PC-3 (cell line): Measurements from ENCODE around the gene TC2N. TPM values are rescaled to one million over a fixed set of nuclear protein-coding genes. Genes with fewer than 3 reads are reported as not detected.
"Not testable (repeated sequence)": the region's sequence is repeated elsewhere in the genome, so short reads cannot be mapped to it uniquely, and the experiment has no call there.

Source experiments
- ATAC-seq: fragments of 200-7000 bp; cut with Tn5 transposase; 2 replicates; pipeline ENCODE4 v1.9.1; 2020; ENCODE audit warnings: mild to moderate bottlenecking, moderate library complexity
- BruUV-seq: library from RNA; stranded (reverse); fragments of 400-500 nt; replicated peaks from 2 replicates; lab custom pipeline; 2021; lab: Mats Ljungman, UMichigan
- CTCF ChIA-PET: fragments of 300-600 bp; sonication (Branson Sonifier 250); formaldehyde crosslinking; loops from one replicate; lab custom pipeline; 2022; ENCODE audit warnings: antibody characterized with exemption; lab: Charles Lee
- POLR2A ChIA-PET: fragments of 300-600 bp; sonication (Branson Sonifier 250); formaldehyde crosslinking; loops from one replicate; lab custom pipeline; 2022; ENCODE audit warnings: antibody characterized with exemption; ENCODE audit not compliant: unreplicated experiment; lab: Charles Lee
- DNase-seq: peaks from one replicate; pipeline ENCODE4 v3.0.0-alpha.2; 2015
- H2AFZ ChIP-seq: fragments of 300-600 bp; sonication (generic); 2 replicates; pipeline ENCODE4 v1.6.0; 2016; ENCODE audit warnings: antibody characterized with exemption, low read length
- H3F3A ChIP-seq: fragments of 300-600 bp; sonication (generic); one replicate; pipeline ENCODE4 v1.6.0; 2017; ENCODE audit warnings: antibody characterized with exemption, low read length, control low read depth, mild to moderate bottlenecking; ENCODE audit not compliant: unreplicated experiment
- H3K27ac ChIP-seq: fragments of 300-600 bp; sonication (generic); 2 replicates; pipeline ENCODE4 v1.5.1; 2016; ENCODE audit warnings: mild to moderate bottlenecking, low read length
- H3K27me3 ChIP-seq: fragments of 300-600 bp; sonication (generic); 2 replicates; pipeline ENCODE4 v1.6.1; 2016; ENCODE audit warnings: low read length, mixed read lengths
- H3K36me3 ChIP-seq: fragments of 300-600 bp; sonication (generic); 2 replicates; pipeline ENCODE4 v1.6.1; 2016; ENCODE audit warnings: low read depth, mixed run types, low read length, mixed read lengths
- H3K4me1 ChIP-seq: fragments of 300-600 bp; sonication (generic); 2 replicates; pipeline ENCODE4 v1.5.1; 2016; ENCODE audit warnings: low read length; ENCODE audit not compliant: insufficient read depth
- H3K4me2 ChIP-seq: fragments of 300-600 bp; sonication (generic); 2 replicates; pipeline ENCODE4 v1.6.0; 2016; ENCODE audit warnings: low read length
- H3K4me3 ChIP-seq: fragments of 300-600 bp; sonication (generic); 2 replicates; pipeline ENCODE4 v1.5.1; 2016; ENCODE audit warnings: mild to moderate bottlenecking, low read length, mixed read lengths
- H3K79me2 ChIP-seq: fragments of 300-600 bp; sonication (generic); 2 replicates; pipeline ENCODE4 v1.6.1; 2017; ENCODE audit warnings: low read length, mixed read lengths
- H3K9ac ChIP-seq: fragments of 300-600 bp; sonication (generic); 2 replicates; pipeline ENCODE4 v1.6.0; 2016; ENCODE audit warnings: mild to moderate bottlenecking, low read length
- H3K9me2 ChIP-seq: fragments of 300-600 bp; sonication (generic); replicated peaks from 2 replicates; pipeline ENCODE4 v1.6.1; 2016; ENCODE audit warnings: mixed run types, low read length, mixed read lengths
- H3K9me3 ChIP-seq: fragments of 300-600 bp; sonication (generic); 2 replicates; pipeline ENCODE4 v1.6.1; 2016; ENCODE audit warnings: low read length, mixed read lengths
- H4K20me1 ChIP-seq: fragments of 300-600 bp; sonication (generic); 2 replicates; pipeline ENCODE4 v1.6.1; 2016; ENCODE audit warnings: low read length, mixed read lengths
- EZH2 ChIP-seq: fragments of 300-600 bp; sonication (generic); IDR thresholded peaks from one replicate; pipeline ENCODE4 v1.6.1; 2017; ENCODE audit warnings: antibody characterized with exemption, mild to moderate bottlenecking, low read length; ENCODE audit not compliant: unreplicated experiment
- EZH2phosphoT487 ChIP-seq: fragments of 300-600 bp; sonication (generic); IDR thresholded peaks from 2 replicates; pipeline ENCODE4 v1.6.1; 2018; ENCODE audit warnings: mild to moderate bottlenecking, antibody characterized with exemption, low read length, borderline replicate concordance
- intact Hi-C: fragments of 100-400 bp; cut with micrococcal nuclease; formaldehyde crosslinking; loops from 2 replicates; pipeline ENCODE4 v1.9.0; 2023
- total RNA-seq: library from RNA; depleted of rRNA; stranded (reverse); fragments of >200 nt; gene quantifications from 2 replicates; pipeline ENCODE4 v1.2.3, GENCODE V29; 2014
- TF ChIP-seq, protein P1 (sequence below): fragments of 300-600 bp; sonication (generic); conservative IDR thresholded peaks from 2 replicates; pipeline ENCODE4 v1.5.1; 2017; ENCODE audit warnings: antibody characterized with exemption, low read depth, mild to moderate bottlenecking, low read length

Gene TC2N
- total RNA-seq, 1 experiment from 2014 or later = 6.2 TPM

GRCh38 chr14:91806716-91807115 lies 60.6 kb downstream of the TC2N start:
- H3K9ac ChIP-seq = no peak overlapping the region
- no TSS peak for BruUV-seq
- no peak overlapping the region for H3K27ac ChIP-seq
- H3K4me1 ChIP-seq = no peaks in the 10 kb centered on the region
- H4K20me1 ChIP-seq = no peaks in the 10 kb centered on the region
- no peaks in the 10 kb centered on the region for H3K79me2 ChIP-seq
- CTCF ChIA-PET = no interaction called here
- no peaks in the 10 kb centered on the region; the same call in 1 of the 2 replicates for H3K9me3 ChIP-seq
- POLR2A ChIA-PET = no interaction called here
- ATAC-seq = no peak
- no peak for DNase-seq
- H3K4me3 ChIP-seq = no peak overlapping the region
- H3F3A ChIP-seq = no peaks in the 10 kb centered on the region
- H3K36me3 ChIP-seq = no peaks in the 10 kb centered on the region
- H3K9me2 ChIP-seq = no peaks in the 10 kb centered on the region
- H3K27me3 ChIP-seq = no peaks in the 10 kb centered on the region
- intact Hi-C loops = no loop called here
- no peak for TF ChIP-seq EZH2phosphoT487
- TF ChIP-seq, protein P1, sequence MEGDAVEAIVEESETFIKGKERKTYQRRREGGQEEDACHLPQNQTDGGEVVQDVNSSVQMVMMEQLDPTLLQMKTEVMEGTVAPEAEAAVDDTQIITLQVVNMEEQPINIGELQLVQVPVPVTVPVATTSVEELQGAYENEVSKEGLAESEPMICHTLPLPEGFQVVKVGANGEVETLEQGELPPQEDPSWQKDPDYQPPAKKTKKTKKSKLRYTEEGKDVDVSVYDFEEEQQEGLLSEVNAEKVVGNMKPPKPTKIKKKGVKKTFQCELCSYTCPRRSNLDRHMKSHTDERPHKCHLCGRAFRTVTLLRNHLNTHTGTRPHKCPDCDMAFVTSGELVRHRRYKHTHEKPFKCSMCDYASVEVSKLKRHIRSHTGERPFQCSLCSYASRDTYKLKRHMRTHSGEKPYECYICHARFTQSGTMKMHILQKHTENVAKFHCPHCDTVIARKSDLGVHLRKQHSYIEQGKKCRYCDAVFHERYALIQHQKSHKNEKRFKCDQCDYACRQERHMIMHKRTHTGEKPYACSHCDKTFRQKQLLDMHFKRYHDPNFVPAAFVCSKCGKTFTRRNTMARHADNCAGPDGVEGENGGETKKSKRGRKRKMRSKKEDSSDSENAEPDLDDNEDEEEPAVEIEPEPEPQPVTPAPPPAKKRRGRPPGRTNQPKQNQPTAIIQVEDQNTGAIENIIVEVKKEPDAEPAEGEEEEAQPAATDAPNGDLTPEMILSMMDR = no peak
- no peak for TF ChIP-seq EZH2
- H3K4me2 ChIP-seq = no peak overlapping the region
- no peak overlapping the region for H2AFZ ChIP-seq

GRCh38 chr14:91806094-91806493 lies 61.2 kb downstream of the TC2N start:
- H3F3A ChIP-seq, POLR2A ChIA-PET, H3K4me2 ChIP-seq, ATAC-seq, H2AFZ ChIP-seq, H3K36me3 ChIP-seq, CTCF ChIA-PET, BruUV-seq, H3K4me1 ChIP-seq, DNase-seq, H3K9ac ChIP-seq, H4K20me1 ChIP-seq, intact Hi-C loops, H3K9me2 ChIP-seq, H3K79me2 ChIP-seq, H3K27me3 ChIP-seq, H3K27ac ChIP-seq, H3K4me3 ChIP-seq, H3K9me3 ChIP-seq: not testable (repeated sequence)

DNA sequence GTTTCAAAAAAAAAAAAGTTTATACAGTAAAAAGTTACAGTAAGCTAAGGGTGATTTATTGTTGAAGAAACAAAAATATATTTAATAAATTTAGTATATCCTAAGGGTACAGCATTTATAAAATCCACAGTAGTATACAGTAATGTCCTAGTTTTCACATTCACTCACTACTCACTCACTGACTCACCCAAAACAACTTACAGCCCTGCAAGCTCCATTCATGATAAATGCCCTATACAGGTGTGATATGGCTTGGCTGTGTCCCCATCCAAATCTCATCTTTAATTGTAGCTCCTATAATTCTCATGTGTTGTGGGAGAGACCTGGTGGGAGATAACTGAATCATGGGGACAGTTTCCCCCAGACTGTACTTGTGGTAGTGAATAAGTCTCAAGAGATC lies 61.7 kb downstream of the TC2N start:
- H3F3A ChIP-seq = no peaks in the 10 kb centered on the region
- ATAC-seq = no peak
- H3K9me2 ChIP-seq = no peaks in the 10 kb centered on the region
- H3K27ac ChIP-seq = no peak overlapping the region
- H3K4me1 ChIP-seq = no peaks in the 10 kb centered on the region
- no peaks in the 10 kb centered on the region; the same call in 1 of the 2 replicates for H3K9me3 ChIP-seq
- no peaks in the 10 kb centered on the region for H4K20me1 ChIP-seq
- no peak overlapping the region for H2AFZ ChIP-seq
- ChIA-PET CTCF (no interaction called here), POLR2A (no interaction called here)
- DNase-seq = no peak
- no peaks in the 10 kb centered on the region for H3K79me2 ChIP-seq
- no peak for TF ChIP-seq EZH2
- no peak for TF ChIP-seq EZH2phosphoT487
- TF ChIP-seq, protein P1 = no peak
- BruUV-seq = no TSS peak
- no peak overlapping the region for H3K4me2 ChIP-seq
- no peaks in the 10 kb centered on the region for H3K36me3 ChIP-seq
- no peak overlapping the region for H3K9ac ChIP-seq
- intact Hi-C loops = no loop called here
- no peaks in the 10 kb centered on the region for H3K27me3 ChIP-seq
- H3K4me3 ChIP-seq = no peak overlapping the region
